Calu3 (cell line): ENCODE measurements around the gene SLIT1. TPM values are rescaled to one million over a fixed set of nuclear protein-coding genes. Genes with fewer than 3 reads are reported as not detected.

Experiments
- BruUV-seq: library from RNA; stranded (reverse); fragments of 400-500 nt; replicated peaks from 2 replicates; lab custom pipeline; 2021; lab: Mats Ljungman, UMichigan
- CTCF ChIA-PET: fragments of 300-600 bp; sonication (Branson Sonifier 250); formaldehyde crosslinking; loops from one replicate; lab custom pipeline; 2022; ENCODE audit warnings: antibody characterized with exemption; lab: Charles Lee
- DNase-seq: peaks from one replicate; pipeline ENCODE4 v3.0.0; 2022
- H3K27ac Mint-ChIP-seq: one replicate; pipeline ENCODE4 v1.8.0; 2022; ENCODE audit warnings: mixed read lengths; ENCODE audit not compliant: unreplicated experiment
- H3K27me3 Mint-ChIP-seq: one replicate; pipeline ENCODE4 v1.8.0; 2022; ENCODE audit warnings: mixed read lengths; ENCODE audit not compliant: unreplicated experiment
- H3K36me3 Mint-ChIP-seq: one replicate; pipeline ENCODE4 v1.8.0; 2022; ENCODE audit warnings: mild to moderate bottlenecking, moderate library complexity, mixed read lengths; ENCODE audit not compliant: insufficient read depth, unreplicated experiment
- H3K4me1 Mint-ChIP-seq: one replicate; pipeline ENCODE4 v1.8.0; 2022; ENCODE audit warnings: mild to moderate bottlenecking, low read depth, mixed read lengths; ENCODE audit not compliant: unreplicated experiment
- H3K4me3 Mint-ChIP-seq: one replicate; pipeline ENCODE4 v1.8.0; 2022; ENCODE audit warnings: mild to moderate bottlenecking, low read depth, moderate library complexity, mixed read lengths; ENCODE audit not compliant: unreplicated experiment
- H3K9me3 Mint-ChIP-seq: one replicate; pipeline ENCODE4 v1.8.0; 2022; ENCODE audit warnings: low read depth, mixed read lengths; ENCODE audit not compliant: unreplicated experiment
- intact Hi-C: fragments of 100-400 bp; cut with micrococcal nuclease; formaldehyde crosslinking; loops from one replicate; pipeline ENCODE4 v1.10.0; 2022; ENCODE audit not compliant: unreplicated experiment
- total RNA-seq: library from RNA; stranded (reverse); gene quantifications from 2 replicates; pipeline ENCODE4 v1.2.3, GENCODE V29; 2022
- TF ChIP-seq, protein P1 (sequence below): fragments of 200-600 bp; IDR thresholded peaks from one replicate; pipeline ENCODE4 v1.8.0; 2022; ENCODE audit warnings: antibody characterized with exemption; ENCODE audit not compliant: unreplicated experiment

SLIT1 gene
- total RNA-seq, 1 experiment from 2014 or later, result not detected

GRCh38 chr10:97028832-97029178 lies 157.0 kb downstream of the SLIT1 start:
- no peak for DNase-seq
- CTCF ChIA-PET, result no interaction called here
- no TSS peak for BruUV-seq
- intact Hi-C loops, result no loop called here
- no peak overlapping the region for H3K4me3 Mint-ChIP-seq
- H3K27ac Mint-ChIP-seq, result no peak overlapping the region
- peaks cover 28% of the 10 kb centered on the region for H3K27me3 Mint-ChIP-seq
- no peaks in the 10 kb centered on the region for H3K4me1 Mint-ChIP-seq
- H3K36me3 Mint-ChIP-seq, result peaks cover 1% of the 10 kb centered on the region
- no peaks in the 10 kb centered on the region for H3K9me3 Mint-ChIP-seq
- TF ChIP-seq, protein P1, sequence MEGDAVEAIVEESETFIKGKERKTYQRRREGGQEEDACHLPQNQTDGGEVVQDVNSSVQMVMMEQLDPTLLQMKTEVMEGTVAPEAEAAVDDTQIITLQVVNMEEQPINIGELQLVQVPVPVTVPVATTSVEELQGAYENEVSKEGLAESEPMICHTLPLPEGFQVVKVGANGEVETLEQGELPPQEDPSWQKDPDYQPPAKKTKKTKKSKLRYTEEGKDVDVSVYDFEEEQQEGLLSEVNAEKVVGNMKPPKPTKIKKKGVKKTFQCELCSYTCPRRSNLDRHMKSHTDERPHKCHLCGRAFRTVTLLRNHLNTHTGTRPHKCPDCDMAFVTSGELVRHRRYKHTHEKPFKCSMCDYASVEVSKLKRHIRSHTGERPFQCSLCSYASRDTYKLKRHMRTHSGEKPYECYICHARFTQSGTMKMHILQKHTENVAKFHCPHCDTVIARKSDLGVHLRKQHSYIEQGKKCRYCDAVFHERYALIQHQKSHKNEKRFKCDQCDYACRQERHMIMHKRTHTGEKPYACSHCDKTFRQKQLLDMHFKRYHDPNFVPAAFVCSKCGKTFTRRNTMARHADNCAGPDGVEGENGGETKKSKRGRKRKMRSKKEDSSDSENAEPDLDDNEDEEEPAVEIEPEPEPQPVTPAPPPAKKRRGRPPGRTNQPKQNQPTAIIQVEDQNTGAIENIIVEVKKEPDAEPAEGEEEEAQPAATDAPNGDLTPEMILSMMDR, result no peak

DNA sequence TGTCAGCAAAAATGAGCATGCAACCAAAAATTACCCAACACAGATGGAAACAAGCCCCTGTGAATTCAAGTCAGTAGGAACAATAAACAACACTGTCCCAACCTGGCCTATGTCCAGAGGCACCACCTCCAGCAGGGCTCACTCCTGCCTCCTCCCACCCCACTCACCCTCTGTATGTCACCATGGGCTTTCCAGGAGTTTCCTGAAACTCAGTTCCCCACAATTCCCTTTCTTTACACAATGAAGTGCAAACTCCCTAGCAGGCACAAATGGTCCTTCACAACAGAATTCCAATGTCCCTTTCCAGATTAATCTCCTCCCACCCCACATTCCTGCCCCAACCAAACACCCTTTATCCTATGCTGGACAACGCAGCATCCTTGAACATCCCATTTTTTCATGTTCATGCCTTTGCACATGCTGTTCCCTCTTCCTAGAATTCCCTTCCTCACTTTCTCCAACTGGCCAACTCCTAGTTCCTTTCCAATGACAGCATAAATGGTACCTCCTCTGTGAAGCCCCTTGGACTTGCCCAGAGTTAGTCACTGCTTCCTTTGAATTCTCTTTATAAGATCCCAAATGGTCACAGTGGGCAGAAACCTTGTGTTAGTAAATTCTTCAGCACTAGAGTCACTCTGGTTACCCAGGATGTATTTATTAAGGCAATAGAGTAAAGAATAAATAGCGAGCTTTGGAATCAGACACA lies 157.5 kb downstream of the SLIT1 start:
- TF ChIP-seq, protein P1, result no peak
- intact Hi-C loops, result no loop called here
- no peaks in the 10 kb centered on the region for H3K4me1 Mint-ChIP-seq
- H3K27ac Mint-ChIP-seq, result no peak overlapping the region
- no TSS peak for BruUV-seq
- peaks cover 28% of the 10 kb centered on the region for H3K27me3 Mint-ChIP-seq
- peaks cover 5% of the 10 kb centered on the region for H3K36me3 Mint-ChIP-seq
- CTCF ChIA-PET, result no interaction called here
- no peak for DNase-seq
- no peak overlapping the region for H3K4me3 Mint-ChIP-seq
- no peaks in the 10 kb centered on the region for H3K9me3 Mint-ChIP-seq

GRCh38 chr10:97025613-97026242 lies 160.0 kb downstream of the SLIT1 start:
- TF ChIP-seq, protein P1, result peak; percentile 37
- Mint-ChIP-seq H3K9me3 (no peaks in the 10 kb centered on the region), H3K4me1 (no peaks in the 10 kb centered on the region), H3K36me3 (peaks cover 5% of the 10 kb centered on the region), H3K4me3 (no peak overlapping the region), H3K27ac (no peak overlapping the region), H3K27me3 (peaks cover 28% of the 10 kb centered on the region)
- peak; percentile 25 for DNase-seq
- CTCF ChIA-PET, result interaction anchor here (0.5 to 1.3 kb wide), 3 partner anchors 9 to 26 kb away, joined by 4 to 7 read pairs (median 5); no protein-coding TSS in a partner anchor
- BruUV-seq, result no TSS peak
- intact Hi-C loops, result no loop called here

DNA sequence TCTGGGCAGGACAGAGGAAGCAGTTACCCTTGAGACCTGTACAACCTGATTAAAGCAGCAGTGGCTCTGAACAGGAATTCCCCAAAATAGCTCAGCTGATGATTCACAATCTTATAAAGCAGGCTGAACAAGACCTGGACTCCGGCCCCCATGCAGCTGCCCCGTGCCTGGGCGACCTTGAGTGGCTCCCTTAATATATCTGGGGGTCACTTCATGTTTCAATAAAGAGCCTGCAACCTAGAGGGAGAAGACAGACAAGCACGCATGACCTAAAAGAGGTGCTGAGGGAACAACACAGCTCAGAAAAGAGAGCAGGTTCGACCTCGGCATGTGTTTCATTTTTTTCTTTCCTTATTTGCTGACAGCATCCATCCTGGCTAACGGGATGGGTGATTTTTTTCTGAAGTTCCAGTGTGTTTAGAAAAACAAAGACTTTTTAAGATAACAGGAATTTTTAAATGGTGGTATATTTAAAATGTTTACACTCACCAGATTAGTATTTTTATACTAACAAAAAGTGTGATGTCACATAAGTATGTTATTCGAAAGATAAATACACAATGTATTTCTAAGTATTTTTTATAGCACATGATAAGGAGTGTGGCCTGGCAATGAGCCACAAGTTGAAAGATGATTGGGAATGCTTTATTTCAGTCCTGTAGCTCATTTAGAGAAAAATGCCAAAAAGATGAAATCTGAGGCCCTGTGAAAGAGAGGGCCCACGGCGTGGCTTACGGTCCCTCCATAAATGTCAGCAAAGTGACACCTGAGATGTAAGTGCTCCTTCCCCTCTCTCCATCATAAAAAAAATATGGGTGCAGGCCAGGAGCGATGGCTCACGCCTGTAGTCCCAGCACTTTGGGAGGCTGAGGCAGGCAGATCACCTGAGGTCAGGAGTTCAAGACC lies 161.3 kb downstream of the SLIT1 start:
- peaks cover 5% of the 10 kb centered on the region for H3K36me3 Mint-ChIP-seq
- H3K9me3 Mint-ChIP-seq, result no peaks in the 10 kb centered on the region
- BruUV-seq, result no TSS peak
- CTCF ChIA-PET, result interaction anchor here (0.5 to 1.3 kb wide), 5 partner anchors 8 to 295 kb away, joined by 3 to 7 read pairs (median 4); no protein-coding TSS in a partner anchor
- intact Hi-C loops, result no loop called here
- DNase-seq, result peak; percentile 42
- no peaks in the 10 kb centered on the region for H3K4me1 Mint-ChIP-seq
- no peak overlapping the region for H3K4me3 Mint-ChIP-seq
- H3K27ac Mint-ChIP-seq, result peak overlapping the region; percentile 52
- H3K27me3 Mint-ChIP-seq, result peaks cover 19% of the 10 kb centered on the region
- TF ChIP-seq, protein P1, result no peak
